Measurements from ENCODE around the gene DST.

- TF ChIP-seq CTCF (IDR thresholded peaks at IDR 0.05) (no peak), POLR2A (IDR thresholded peaks at IDR 0.05) (no peak)
Measured at GRCh38 chr6:56516003-56516402, 126.7 kb downstream of the DST start.
